D721Med (cell line): ENCODE results near the gene ARID1B.

Experiments
- DNase-seq: peaks from one replicate; pipeline ENCODE4 v3.0.0; 2011; ENCODE audit warnings: low spot score; ENCODE audit not compliant: insufficient read length
- FAIRE-seq: peaks from 2 replicates; lab custom pipeline; 2011; peaks lifted over from hg19 to GRCh38; lab: Jason Lieb, UNC
- TF ChIP-seq, protein P1 (sequence below): IDR thresholded peaks from 2 replicates; pipeline ENCODE4 v1.5.1; 2012; ENCODE audit warnings: mild to moderate bottlenecking, control low read depth; ENCODE audit not compliant: insufficient read depth; ENCODE audit errors: missing control alignments

The ARID1B gene

DNA sequence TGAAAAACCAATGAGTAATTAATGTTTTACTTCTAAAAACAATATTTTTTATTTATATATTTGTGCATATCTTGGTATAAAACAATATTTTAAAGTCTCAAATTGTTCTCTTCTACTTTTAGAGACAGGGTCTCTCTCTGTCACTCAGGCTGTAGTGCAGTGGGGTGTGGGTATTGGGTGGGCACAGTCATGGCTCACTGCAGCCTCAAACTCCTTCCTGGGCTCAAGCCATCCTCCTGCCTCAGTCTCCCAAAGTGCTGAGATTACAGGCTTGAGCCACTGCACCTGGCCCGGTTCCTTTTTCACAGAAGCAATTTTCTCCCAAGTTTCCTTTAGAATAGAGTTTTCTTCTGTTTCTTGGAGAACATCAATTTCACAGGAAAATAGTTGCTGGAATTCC, 443.3 kb downstream of the ARID1B start:
- TF ChIP-seq, protein P1, sequence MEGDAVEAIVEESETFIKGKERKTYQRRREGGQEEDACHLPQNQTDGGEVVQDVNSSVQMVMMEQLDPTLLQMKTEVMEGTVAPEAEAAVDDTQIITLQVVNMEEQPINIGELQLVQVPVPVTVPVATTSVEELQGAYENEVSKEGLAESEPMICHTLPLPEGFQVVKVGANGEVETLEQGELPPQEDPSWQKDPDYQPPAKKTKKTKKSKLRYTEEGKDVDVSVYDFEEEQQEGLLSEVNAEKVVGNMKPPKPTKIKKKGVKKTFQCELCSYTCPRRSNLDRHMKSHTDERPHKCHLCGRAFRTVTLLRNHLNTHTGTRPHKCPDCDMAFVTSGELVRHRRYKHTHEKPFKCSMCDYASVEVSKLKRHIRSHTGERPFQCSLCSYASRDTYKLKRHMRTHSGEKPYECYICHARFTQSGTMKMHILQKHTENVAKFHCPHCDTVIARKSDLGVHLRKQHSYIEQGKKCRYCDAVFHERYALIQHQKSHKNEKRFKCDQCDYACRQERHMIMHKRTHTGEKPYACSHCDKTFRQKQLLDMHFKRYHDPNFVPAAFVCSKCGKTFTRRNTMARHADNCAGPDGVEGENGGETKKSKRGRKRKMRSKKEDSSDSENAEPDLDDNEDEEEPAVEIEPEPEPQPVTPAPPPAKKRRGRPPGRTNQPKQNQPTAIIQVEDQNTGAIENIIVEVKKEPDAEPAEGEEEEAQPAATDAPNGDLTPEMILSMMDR, result no peak
- FAIRE-seq, result no peak
- DNase-seq, result no peak

DNA sequence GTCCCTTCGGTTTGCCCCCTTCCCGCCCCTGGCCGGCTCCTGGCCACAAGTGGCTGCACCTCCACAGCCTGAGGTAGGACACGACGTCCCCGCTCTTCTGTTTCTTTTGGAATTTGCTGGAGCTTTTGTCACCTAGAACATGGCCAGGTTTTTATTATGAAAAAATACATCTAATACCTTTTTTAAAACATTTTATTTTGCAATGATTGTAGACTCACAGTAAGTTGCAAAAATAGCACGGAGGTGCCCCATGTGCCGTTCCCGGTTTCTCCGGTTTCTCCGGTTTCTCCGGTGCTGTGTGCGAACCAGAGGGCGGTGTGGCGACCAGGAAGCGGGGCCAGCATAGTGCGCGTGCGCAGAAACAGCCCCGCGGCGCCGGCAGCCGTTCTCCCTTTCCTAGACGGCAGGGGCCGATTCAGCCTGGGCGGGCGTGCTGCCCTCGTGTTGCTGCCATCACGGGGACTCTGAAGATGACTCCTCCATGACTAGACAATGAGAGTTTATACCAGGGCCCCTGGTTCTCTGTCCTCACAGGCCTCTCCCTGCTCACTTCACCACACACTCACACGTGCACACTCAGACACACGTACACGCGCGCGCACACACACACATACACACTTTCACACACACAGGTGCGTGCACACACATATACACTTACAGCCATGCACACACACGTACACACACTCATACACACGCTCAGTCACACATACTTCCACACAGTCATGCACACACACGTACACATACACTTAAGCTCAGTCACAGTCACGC, 444.1 kb downstream of the ARID1B start:
- TF ChIP-seq, protein P1, result no peak
- no peak for FAIRE-seq
- DNase-seq, result peak; percentile 84

DNA sequence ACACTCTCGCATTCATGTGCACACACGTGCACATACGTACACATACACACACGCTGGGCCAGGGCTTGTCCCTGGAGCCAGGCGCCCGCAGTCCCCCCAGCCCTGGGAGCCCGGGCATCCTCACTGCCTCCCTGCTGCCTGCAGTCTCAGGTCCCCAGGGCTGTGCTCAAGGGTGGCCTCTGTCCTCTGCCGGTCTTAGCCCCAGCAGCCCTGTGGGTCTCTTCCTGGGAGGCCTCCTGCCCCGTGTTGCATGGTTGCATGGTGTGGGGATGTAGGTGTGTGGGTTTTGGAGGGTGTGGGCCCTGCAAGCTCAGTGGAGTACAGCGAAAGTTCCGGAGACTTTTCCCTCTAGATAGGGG, 444.6 kb downstream of the ARID1B start:
- FAIRE-seq, result no peak
- DNase-seq, result no peak
- TF ChIP-seq, protein P1, result no peak

DNA sequence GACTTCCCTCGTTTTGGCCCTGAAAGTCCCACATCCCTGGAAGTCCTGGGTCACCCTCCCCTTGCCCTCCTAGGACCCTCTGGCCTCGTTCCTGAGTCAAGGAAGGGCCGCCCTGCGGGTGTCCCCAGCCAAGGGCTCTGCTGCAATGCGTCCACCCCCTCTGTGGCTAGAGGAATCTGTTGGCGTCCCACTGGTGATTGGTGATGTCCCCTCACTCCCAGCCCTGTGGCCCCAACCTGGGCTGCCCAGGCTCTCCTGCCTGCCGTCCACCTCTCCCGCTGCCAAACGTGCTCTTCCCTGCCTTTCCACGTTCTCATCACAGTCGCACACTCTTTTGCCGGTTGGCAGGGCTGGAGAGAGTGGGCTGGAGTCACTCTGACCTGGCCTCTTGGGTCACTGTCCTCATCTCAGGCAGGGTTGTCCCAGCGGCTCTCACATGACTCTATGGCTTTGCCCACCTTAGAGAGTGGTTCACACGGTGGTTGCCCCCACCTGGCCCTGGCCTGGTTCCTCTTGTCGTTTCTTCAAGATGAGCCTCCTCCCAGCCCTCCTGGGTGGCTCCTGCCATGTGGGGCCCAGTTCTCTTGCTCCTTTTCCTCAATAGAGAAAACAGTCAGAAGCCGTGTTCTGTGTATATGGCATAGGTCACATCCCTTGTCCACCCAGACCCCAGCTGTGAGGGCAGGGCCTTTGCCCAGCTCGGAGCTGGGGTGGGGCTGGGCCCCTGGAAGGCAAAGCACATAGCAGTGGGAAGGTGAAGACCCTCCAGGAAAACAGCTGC, 445.2 kb downstream of the ARID1B start:
- FAIRE-seq, result no peak

DNA sequence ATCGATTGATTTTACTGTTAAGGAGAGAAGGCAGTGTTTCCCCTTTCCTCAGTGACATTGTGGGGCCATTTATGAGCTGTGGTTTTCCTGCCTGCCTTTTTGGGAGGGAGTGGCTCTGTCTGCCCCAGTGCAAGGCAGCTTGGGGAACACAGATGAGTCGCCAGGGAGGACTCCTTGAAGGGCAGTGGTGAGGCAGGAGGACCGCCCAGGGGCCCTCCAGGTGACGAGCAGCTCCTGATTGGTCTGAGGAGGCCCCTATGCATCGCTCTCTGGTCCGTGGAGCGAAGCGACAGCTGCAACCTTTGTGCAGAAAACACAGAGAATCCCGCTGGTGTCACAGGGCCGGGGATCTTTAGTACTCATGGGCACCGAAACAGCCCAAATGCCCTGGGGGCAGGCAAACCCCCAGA, 445.8 kb downstream of the ARID1B start:
- TF ChIP-seq, protein P1, result no peak
- DNase-seq, result no peak
- no peak for FAIRE-seq

More for the DNA sequence above, 445.2 kb downstream of the ARID1B start:
- TF ChIP-seq, protein P1, result no peak
- no peak for DNase-seq

DNA sequence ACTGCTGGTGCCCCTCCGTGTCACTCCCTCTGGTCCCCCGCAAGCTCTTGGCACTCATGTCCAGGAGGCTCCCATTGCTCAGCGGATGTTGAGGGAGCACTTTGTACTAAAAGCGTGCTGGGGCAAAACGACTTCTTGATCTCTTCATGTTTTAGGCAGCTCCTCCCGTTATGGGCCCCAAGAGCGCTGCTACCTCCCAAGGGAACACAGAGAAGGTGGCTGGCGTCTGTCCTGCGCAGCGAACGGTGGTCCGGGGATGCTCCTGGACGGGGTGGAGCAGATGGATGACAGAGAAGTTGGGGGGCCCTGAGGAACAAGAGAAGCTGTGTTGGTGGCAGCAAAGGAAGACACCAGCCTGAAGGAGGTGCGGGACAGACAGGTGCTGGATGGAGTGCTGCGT, 446.3 kb downstream of the ARID1B start:
- no peak for DNase-seq
- FAIRE-seq, result no peak
- TF ChIP-seq, protein P1, result no peak
